ENCODE data around the gene FUCA2. TPM values are rescaled to one million over a fixed set of nuclear protein-coding genes. Genes with fewer than 3 reads are reported as not detected.

Gene FUCA2
- total RNA-seq, 1 donor from 2014 or later: 52.3 TPM

- no peak for DNase-seq (ENCODE audit: low spot score in 2 of 2, unreplicated experiment in 2 of 2)
- no peak overlapping the region for H3K4me3 Mint-ChIP-seq
- peaks cover 12% of the 10 kb centered on the region for H3K4me1 Mint-ChIP-seq
- no peaks in the 10 kb centered on the region for H3K36me3 Mint-ChIP-seq
- no peak overlapping the region for H3K27ac Mint-ChIP-seq
- H3K27me3 Mint-ChIP-seq (ENCODE audit: low read depth): no peaks in the 10 kb centered on the region
- no peak for TF ChIP-seq CTCF (IDR thresholded peaks at IDR 0.05; ENCODE audit: unreplicated experiment)
- H3K9me3 Mint-ChIP-seq: no peaks in the 10 kb centered on the region
Observed at GRCh38 chr6:143545976-143546547, 34.5 kb upstream of the FUCA2 start.

GRCh38 chr6:143545165-143545564 is 33.6 kb upstream of the FUCA2 start:
- no peak for DNase-seq (ENCODE audit: low spot score in 2 of 2, unreplicated experiment in 2 of 2)
- TF ChIP-seq CTCF (IDR thresholded peaks at IDR 0.05; ENCODE audit: unreplicated experiment): no peak
- Mint-ChIP-seq H3K27me3 (ENCODE audit: low read depth) (no peaks in the 10 kb centered on the region), H3K4me1 (peaks cover 12% of the 10 kb centered on the region), H3K27ac (no peak overlapping the region), H3K9me3 (no peaks in the 10 kb centered on the region), H3K36me3 (no peaks in the 10 kb centered on the region), H3K4me3 (no peak overlapping the region)

- DNase-seq (ENCODE audit: low spot score in 2 of 2, unreplicated experiment in 2 of 2): no peak
- Mint-ChIP-seq H3K4me1 (peaks cover 16% of the 10 kb centered on the region), H3K27ac (no peak overlapping the region), H3K36me3 (no peaks in the 10 kb centered on the region), H3K4me3 (no peak overlapping the region), H3K9me3 (no peaks in the 10 kb centered on the region), H3K27me3 (ENCODE audit: low read depth) (no peaks in the 10 kb centered on the region)
- no peak for TF ChIP-seq CTCF (IDR thresholded peaks at IDR 0.05; ENCODE audit: unreplicated experiment)
Observed at GRCh38 chr6:143544011-143544696, 32.6 kb upstream of the FUCA2 start.

GRCh38 chr6:143543435-143543834 is 31.9 kb upstream of the FUCA2 start:
- H3K36me3 Mint-ChIP-seq: no peaks in the 10 kb centered on the region
- H3K4me3 Mint-ChIP-seq: no peak overlapping the region
- DNase-seq (ENCODE audit: low spot score in 2 of 2, unreplicated experiment in 2 of 2): no peak
- no peak for TF ChIP-seq CTCF (IDR thresholded peaks at IDR 0.05; ENCODE audit: unreplicated experiment)
- peaks cover 14% of the 10 kb centered on the region for H3K4me1 Mint-ChIP-seq
- H3K27ac Mint-ChIP-seq: no peak overlapping the region
- no peaks in the 10 kb centered on the region for H3K27me3 Mint-ChIP-seq (ENCODE audit: low read depth)
- no peaks in the 10 kb centered on the region for H3K9me3 Mint-ChIP-seq

GRCh38 chr6:143542888-143543287 is 31.4 kb upstream of the FUCA2 start:
- no peaks in the 10 kb centered on the region for H3K27me3 Mint-ChIP-seq (ENCODE audit: low read depth)
- DNase-seq (ENCODE audit: low spot score in 2 of 2, unreplicated experiment in 2 of 2): no peak
- peaks cover 14% of the 10 kb centered on the region for H3K4me1 Mint-ChIP-seq
- H3K36me3 Mint-ChIP-seq: no peaks in the 10 kb centered on the region
- no peak overlapping the region for H3K4me3 Mint-ChIP-seq
- no peaks in the 10 kb centered on the region for H3K9me3 Mint-ChIP-seq
- no peak for TF ChIP-seq CTCF (IDR thresholded peaks at IDR 0.05; ENCODE audit: unreplicated experiment)
- H3K27ac Mint-ChIP-seq: no peak overlapping the region

All from mesothelial cell of epicardium (in vitro differentiated cells).